ENCODE results near the gene PAX8.
"Not testable (repeated sequence)": the region's sequence is repeated elsewhere in the genome, so short reads cannot be mapped to it uniquely, and the experiment has no call there.

GRCh38 chr2:113288117-113288673 lies 9.5 kb upstream of the PAX8 start:
- not testable (repeated sequence) for TF ChIP-seq CTCF, POLR2A, EP300, POLR2AphosphoS5 (IDR thresholded peaks at IDR 0.05)

Measured in stomach (tissue), 4 donors.